SU-DHL-6 (cell line): ENCODE measurements around the gene NAV1.

Experiments used
- H2AFZ ChIP-seq: fragments of 200-600 bp; sonication (generic); 2 replicates; pipeline ENCODE4 v1.6.1; 2014; ENCODE audit warnings: low read depth, mild to moderate bottlenecking, moderate library complexity, mixed read lengths, antibody characterized with exemption, low read length; ENCODE audit not compliant: severe bottlenecking
- H3F3A ChIP-seq: fragments of 200-600 bp; shearing (Covaris generic); 2 replicates; pipeline ENCODE4 v1.6.0; 2016; ENCODE audit warnings: antibody characterized with exemption, mild to moderate bottlenecking; ENCODE audit not compliant: insufficient read depth
- H3K27ac ChIP-seq: fragments of 200-600 bp; sonication (generic); 2 replicates; pipeline ENCODE4 v1.5.1; 2016; ENCODE audit warnings: low read depth, mild to moderate bottlenecking, low read length, moderate library complexity, mixed read lengths
- H3K27me3 ChIP-seq: fragments of 200-600 bp; sonication (generic), shearing (Covaris generic); 2 replicates; pipeline ENCODE4 v1.6.0; 2014; ENCODE audit warnings: mild to moderate bottlenecking, low read length
- H3K36me3 ChIP-seq: fragments of 200-600 bp; sonication (generic); 2 replicates; pipeline ENCODE4 v1.6.1; 2014; ENCODE audit warnings: mild to moderate bottlenecking, low read length, mixed read lengths
- H3K4me2 ChIP-seq: fragments of 300-600, 200-600 bp; shearing (Covaris generic), sonication (generic); 2 replicates; pipeline ENCODE4 v1.6.0; 2014; ENCODE audit warnings: low read length, low read depth, mild to moderate bottlenecking; ENCODE audit not compliant: poor library complexity, severe bottlenecking
- H3K4me3 ChIP-seq: fragments of 200-600 bp; sonication (generic); 2 replicates; pipeline ENCODE4 v1.5.1; 2014; ENCODE audit warnings: antibody characterized with exemption, low read length, mild to moderate bottlenecking, mixed read lengths; ENCODE audit not compliant: insufficient read depth, poor library complexity, severe bottlenecking
- H3K79me2 ChIP-seq: fragments of 200-600 bp; sonication (generic); 2 replicates; pipeline ENCODE4 v1.6.1; 2014; ENCODE audit warnings: mild to moderate bottlenecking, low read length, moderate library complexity; ENCODE audit not compliant: insufficient read depth
- H3K9ac ChIP-seq: fragments of 200-600 bp; sonication (generic); 2 replicates; pipeline ENCODE4 v1.7.0; 2014; ENCODE audit warnings: mild to moderate bottlenecking, low read length
- H3K9me2 ChIP-seq: fragments of 200-600 bp; sonication (generic); replicated peaks from 2 replicates; pipeline ENCODE4 v1.6.1; 2014; ENCODE audit warnings: low read length; ENCODE audit not compliant: insufficient read depth
- H3K9me3 ChIP-seq: fragments of 200-600 bp; sonication (generic); 2 replicates; pipeline ENCODE4 v1.6.1; 2014; ENCODE audit warnings: low read length, mixed read lengths; ENCODE audit not compliant: insufficient read depth
- H4K20me1 ChIP-seq: fragments of 200-600 bp; sonication (generic); 2 replicates; pipeline ENCODE4 v1.6.1; 2014; ENCODE audit warnings: low read depth, mild to moderate bottlenecking, antibody characterized with exemption, low read length, moderate library complexity, mixed read lengths
- CTCF ChIP-seq: fragments of 200-600 bp; sonication (generic); IDR thresholded peaks from one replicate; pipeline ENCODE4 v1.5.1; 2017; ENCODE audit warnings: antibody characterized with exemption, mild to moderate bottlenecking, low read length, moderate library complexity; ENCODE audit not compliant: insufficient read depth, poor library complexity, severe bottlenecking
- EZH2phosphoT487 ChIP-seq: fragments of 200-600 bp; sonication (generic), shearing (Covaris generic); conservative IDR thresholded peaks from 2 replicates; pipeline ENCODE4 v1.6.1; 2018; ENCODE audit warnings: mild to moderate bottlenecking, antibody characterized with exemption, low read length, moderate library complexity, mixed read lengths

The NAV1 gene

GRCh38 chr1:201559679-201560162, 20.8 kb downstream of the NAV1 start:
- no peak overlapping the region for H3K4me3 ChIP-seq
- H3K27ac ChIP-seq = no peak overlapping the region
- H3K27me3 ChIP-seq = no peaks in the 10 kb centered on the region
- TF ChIP-seq CTCF = peak; percentile 81
- TF ChIP-seq EZH2phosphoT487 = no peak
- no peak overlapping the region for H2AFZ ChIP-seq
- H3K4me2 ChIP-seq = no peak overlapping the region
- H3K79me2 ChIP-seq = no peaks in the 10 kb centered on the region
- no peaks in the 10 kb centered on the region for H4K20me1 ChIP-seq
- no peaks in the 10 kb centered on the region for H3K36me3 ChIP-seq
- H3K9me3 ChIP-seq = no peaks in the 10 kb centered on the region
- no peak overlapping the region for H3K9ac ChIP-seq
- H3F3A ChIP-seq = no peaks in the 10 kb centered on the region
- H3K9me2 ChIP-seq = no peaks in the 10 kb centered on the region

DNA sequence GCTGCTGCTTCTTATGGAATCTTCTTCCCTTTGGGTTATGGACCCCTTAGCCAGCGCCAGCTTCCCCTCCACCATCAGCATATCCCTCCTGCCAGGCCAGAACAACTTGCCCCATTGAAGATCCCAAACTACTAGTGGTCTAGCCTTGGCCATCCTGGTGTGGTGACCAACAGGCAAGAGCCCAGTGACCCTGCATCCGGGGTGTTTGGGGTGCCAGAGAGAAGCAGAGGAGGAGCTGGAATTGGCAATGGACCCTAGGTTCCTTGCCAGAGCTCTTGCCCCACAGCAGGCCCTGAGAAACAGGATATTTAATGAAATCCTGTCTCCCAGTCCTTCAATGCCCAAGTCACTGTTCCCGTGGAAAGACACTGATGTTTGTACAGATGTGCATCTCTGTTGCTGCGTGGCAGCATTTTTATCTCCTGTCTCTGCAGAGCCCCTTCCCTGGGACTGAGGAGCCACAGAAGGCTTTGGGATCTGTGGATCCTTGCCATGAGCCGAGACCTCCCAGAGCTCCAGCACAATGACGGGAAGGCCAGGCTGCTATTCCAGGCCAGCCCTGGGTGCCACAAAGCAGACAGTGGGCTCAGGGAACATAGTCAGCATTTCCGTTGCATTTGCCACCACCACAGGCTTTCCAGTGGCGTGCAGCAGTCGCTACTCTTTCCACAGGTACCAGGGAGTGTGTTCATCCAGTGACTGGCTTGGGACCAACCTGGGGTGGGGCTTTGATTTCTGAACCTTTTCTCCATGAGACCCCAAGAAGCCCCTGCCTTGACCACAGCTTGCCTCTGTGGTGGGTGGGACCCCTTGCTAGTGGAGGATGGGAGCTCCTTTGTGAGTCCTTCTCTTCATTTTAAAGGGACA, 21.6 kb downstream of the NAV1 start:
- no peak overlapping the region for H3K27ac ChIP-seq
- no peak overlapping the region for H3K4me2 ChIP-seq
- H3K9me3 ChIP-seq = no peaks in the 10 kb centered on the region
- no peak overlapping the region for H3K9ac ChIP-seq
- H3K4me3 ChIP-seq = no peak overlapping the region
- H3F3A ChIP-seq = no peaks in the 10 kb centered on the region
- no peaks in the 10 kb centered on the region for H3K79me2 ChIP-seq
- TF ChIP-seq EZH2phosphoT487 = no peak
- H3K9me2 ChIP-seq = no peaks in the 10 kb centered on the region
- no peaks in the 10 kb centered on the region for H4K20me1 ChIP-seq
- H3K27me3 ChIP-seq = no peaks in the 10 kb centered on the region
- H3K36me3 ChIP-seq = no peaks in the 10 kb centered on the region
- no peak overlapping the region for H2AFZ ChIP-seq

GRCh38 chr1:201561195-201561564, 22.3 kb downstream of the NAV1 start:
- no peaks in the 10 kb centered on the region for H4K20me1 ChIP-seq
- H3K27me3 ChIP-seq = no peaks in the 10 kb centered on the region
- no peak overlapping the region for H3K27ac ChIP-seq
- H3K4me3 ChIP-seq = no peak overlapping the region
- H3K4me2 ChIP-seq = no peak overlapping the region
- H3K79me2 ChIP-seq = no peaks in the 10 kb centered on the region
- no peaks in the 10 kb centered on the region for H3K9me3 ChIP-seq
- no peak overlapping the region for H2AFZ ChIP-seq
- no peak for TF ChIP-seq EZH2phosphoT487
- no peak for TF ChIP-seq CTCF
- H3K9ac ChIP-seq = no peak overlapping the region
- H3K9me2 ChIP-seq = no peaks in the 10 kb centered on the region
- H3K36me3 ChIP-seq = no peaks in the 10 kb centered on the region
- no peaks in the 10 kb centered on the region for H3F3A ChIP-seq

- no peak overlapping the region for H3K9ac ChIP-seq
- H3K9me3 ChIP-seq = no peaks in the 10 kb centered on the region
- no peaks in the 10 kb centered on the region for H3K27me3 ChIP-seq
- no peak overlapping the region for H3K27ac ChIP-seq
- H2AFZ ChIP-seq = no peak overlapping the region
- H3F3A ChIP-seq = no peaks in the 10 kb centered on the region
- no peaks in the 10 kb centered on the region for H3K9me2 ChIP-seq
- no peaks in the 10 kb centered on the region for H4K20me1 ChIP-seq
- H3K36me3 ChIP-seq = no peaks in the 10 kb centered on the region
- TF ChIP-seq CTCF (no peak), EZH2phosphoT487 (no peak)
- H3K79me2 ChIP-seq = no peaks in the 10 kb centered on the region
- no peak overlapping the region for H3K4me2 ChIP-seq
- no peak overlapping the region for H3K4me3 ChIP-seq
These were observed 22.7 kb downstream of the NAV1 start for GRCh38 chr1:201561601-201562000.
